Measurements from ENCODE around the gene AIG1. TPM values are rescaled to one million over a fixed set of nuclear protein-coding genes. Genes with fewer than 3 reads are reported as not detected.
"Not testable (repeated sequence)": the region's sequence is repeated elsewhere in the genome, so short reads cannot be mapped to it uniquely, and the experiment has no call there.

The AIG1 gene
- total RNA-seq, 1 donor from 2014 or later, result 81.5 TPM

DNA sequence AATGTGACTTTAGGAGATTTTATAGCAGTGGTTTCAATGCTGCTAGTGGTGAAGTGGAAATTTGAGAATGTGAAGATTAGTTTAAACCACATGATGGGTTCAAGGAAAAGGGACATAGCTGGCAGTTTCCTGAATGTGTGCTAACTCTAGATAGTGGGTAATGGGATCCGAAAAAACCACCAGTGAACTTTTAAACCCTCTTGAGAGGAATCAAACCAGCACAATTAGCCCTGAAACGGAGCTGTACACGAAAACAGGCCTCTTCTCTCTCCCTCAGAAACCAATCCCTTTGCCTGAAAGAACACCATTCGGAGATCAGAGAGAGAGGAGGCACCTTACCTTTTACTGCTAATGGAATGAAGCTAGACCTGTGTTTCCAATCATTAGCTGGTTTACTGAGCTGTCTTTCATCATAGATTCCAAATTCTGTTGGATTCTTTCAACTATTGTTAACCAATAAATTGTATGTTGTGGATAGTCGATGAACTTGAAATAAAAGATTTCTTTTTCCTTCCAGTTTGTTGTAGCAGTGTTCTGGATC is 103.9 kb downstream of the AIG1 start:
- no peak for DNase-seq (ENCODE audit: low spot score)

DNA sequence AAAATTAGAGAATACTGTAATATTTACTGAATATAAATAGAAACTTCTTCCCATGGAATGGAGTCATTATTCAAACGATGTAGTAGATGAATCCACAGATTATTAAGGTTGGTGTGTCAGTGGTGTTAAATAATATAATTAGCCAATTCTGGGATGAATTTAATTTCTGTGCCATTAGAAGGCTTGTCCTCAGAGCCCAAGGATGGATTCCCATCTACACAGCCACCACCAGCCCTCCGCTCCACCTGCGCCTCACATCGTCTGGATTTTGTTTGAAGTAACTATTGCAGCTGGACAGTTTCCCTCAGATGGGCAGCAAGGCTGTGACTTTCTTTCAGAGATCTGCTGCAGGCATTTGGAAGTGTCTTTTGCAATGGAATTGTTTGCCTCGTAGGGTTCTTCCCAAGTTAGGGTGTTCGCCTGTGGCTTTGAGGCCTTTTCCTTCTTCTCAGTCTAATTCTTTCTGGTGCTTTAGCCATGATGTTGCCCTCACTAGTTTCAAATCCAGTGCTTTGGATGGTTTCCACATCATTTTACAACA is 104.7 kb downstream of the AIG1 start:
- no peak for DNase-seq (ENCODE audit: low spot score)

DNA sequence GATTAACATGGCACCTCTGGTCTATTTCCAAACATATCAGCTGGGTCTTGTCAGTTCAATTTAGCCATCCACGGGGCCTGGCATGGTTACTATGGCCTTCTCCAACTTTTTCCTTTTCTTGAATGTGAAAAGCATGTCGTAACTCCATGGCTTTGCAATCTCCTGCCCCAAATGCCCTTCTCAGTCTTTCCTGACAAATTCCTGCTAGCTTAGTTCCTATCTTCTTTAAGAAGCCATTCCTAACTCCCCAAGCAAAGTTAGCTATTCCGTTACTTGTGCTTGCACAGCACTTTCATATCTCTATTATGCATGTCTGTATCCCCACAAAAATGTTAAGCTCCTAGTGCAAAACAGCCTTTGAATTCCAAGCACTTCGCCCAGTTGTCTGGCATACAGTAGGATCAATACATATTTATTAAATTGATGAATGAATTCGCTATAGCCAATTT is 105.6 kb downstream of the AIG1 start:
- no peak for DNase-seq (ENCODE audit: low spot score)

GRCh38 chr6:143167224-143167623 is 106.5 kb downstream of the AIG1 start:
- DNase-seq (ENCODE audit: low spot score), result no peak

- not testable (repeated sequence) for DNase-seq (ENCODE audit: low spot score)
These were observed 107.7 kb downstream of the AIG1 start for GRCh38 chr6:143168396-143168816.

- no peak for DNase-seq (ENCODE audit: low spot score)
These were observed 108.8 kb downstream of the AIG1 start for GRCh38 chr6:143169440-143169839.

GRCh38 chr6:143174516-143174915 is 113.8 kb downstream of the AIG1 start:
- no peak for DNase-seq (ENCODE audit: low spot score)

DNA sequence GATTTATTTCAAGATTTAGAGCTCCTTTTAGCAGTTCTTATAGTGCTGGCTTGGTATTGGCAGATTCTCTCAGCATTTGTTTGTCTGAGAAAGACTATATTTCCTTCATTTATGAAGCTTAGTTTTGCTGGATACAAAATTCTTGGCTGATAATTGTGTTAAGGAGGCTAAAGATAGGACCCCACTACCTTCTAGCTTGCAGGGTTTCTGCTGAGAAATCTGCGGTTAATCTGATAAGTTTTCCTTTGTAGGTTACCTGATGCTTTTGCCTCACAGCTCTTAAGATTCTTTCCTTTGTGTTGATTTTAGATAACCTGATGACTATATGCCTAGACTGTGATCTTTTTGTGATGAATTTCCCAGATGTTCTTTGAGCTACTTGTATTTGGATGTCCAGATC is 114.3 kb downstream of the AIG1 start:
- no peak for DNase-seq (ENCODE audit: low spot score)

- no peak for DNase-seq (ENCODE audit: low spot score)
These were observed 115.7 kb downstream of the AIG1 start for GRCh38 chr6:143176090-143177021.

DNA sequence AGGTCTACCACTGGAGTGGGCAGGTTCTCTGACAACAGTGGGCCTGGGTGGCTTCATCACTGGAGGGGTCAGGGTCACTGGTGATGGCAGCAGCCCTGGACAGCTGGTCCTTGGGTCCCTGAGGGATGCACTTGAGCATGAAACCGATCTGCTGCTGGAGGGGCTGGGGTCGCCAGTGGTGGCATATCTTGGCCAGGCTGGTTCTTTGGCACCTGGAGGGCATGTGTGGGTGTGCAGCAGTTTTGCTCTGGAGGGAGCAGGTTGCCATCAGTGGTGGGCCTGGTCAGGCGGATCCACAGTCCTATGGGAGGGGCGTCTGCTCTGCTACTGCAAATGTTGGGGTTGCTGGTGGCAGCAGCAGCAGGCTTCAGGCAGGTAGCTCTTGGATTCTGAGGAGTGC is 117.0 kb downstream of the AIG1 start:
- no peak for DNase-seq (ENCODE audit: low spot score)

DNA sequence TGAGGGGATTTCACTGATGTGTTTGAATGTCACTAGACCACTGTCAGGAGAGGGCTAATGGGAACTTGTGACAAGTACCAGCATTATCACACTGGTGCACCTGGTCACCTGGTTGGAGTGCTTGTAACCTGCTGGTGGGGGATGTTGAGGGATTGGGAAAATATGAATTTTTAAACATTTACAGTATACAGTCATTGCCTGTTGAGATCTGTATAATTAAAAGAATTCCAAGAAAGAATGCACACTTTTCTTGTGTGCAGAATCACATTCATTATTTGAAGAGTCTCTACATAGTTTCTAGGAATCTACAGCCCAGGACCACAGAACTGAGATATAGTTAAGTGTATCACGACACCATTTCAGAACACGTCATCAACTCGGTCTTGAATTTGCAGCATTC is 118.4 kb downstream of the AIG1 start:
- no peak for DNase-seq (ENCODE audit: low spot score)

DNA sequence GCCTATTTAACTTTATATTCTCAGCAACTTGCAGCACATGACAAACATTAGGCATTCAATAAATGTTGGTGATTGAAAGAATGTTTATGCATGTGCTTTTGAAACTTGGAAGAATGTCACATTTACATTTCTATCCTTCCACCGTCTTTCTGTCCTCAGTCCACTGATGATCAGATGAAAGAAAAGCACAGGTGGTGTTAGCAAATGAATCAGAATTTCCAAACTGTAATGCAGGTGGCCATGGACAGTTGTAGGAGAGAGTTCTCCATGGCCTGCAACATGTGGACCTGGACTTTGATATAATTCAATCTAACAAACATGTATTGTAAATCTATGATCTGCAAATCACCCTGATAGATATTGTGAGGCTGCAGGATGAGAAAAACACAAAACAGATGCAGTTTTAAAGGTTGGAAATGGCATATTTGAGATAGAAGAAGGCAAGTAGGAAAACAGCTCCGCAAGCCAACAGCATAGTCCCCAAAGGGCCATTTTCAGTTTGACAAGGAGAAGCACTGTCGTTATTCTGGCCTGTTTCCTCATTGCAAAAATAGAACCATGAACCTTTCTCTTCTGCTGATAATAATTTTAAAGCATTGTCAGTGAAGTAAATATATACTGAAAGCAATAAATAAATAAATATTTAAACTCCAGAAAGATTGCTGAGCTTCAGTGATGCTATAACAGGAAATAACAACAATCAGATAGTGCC is 119.4 kb downstream of the AIG1 start:
- no peak for DNase-seq (ENCODE audit: low spot score)

- DNase-seq (ENCODE audit: low spot score), result no peak
These were observed 120.1 kb downstream of the AIG1 start for GRCh38 chr6:143180826-143181225.

- no peak for DNase-seq (ENCODE audit: low spot score)
These were observed 123.0 kb downstream of the AIG1 start for GRCh38 chr6:143183666-143184065.

- no peak for DNase-seq (ENCODE audit: low spot score)
These were observed 124.6 kb downstream of the AIG1 start for GRCh38 chr6:143185288-143185687.

GRCh38 chr6:143187238-143187923 is 126.7 kb downstream of the AIG1 start:
- DNase-seq (ENCODE audit: low spot score), result no peak

DNA sequence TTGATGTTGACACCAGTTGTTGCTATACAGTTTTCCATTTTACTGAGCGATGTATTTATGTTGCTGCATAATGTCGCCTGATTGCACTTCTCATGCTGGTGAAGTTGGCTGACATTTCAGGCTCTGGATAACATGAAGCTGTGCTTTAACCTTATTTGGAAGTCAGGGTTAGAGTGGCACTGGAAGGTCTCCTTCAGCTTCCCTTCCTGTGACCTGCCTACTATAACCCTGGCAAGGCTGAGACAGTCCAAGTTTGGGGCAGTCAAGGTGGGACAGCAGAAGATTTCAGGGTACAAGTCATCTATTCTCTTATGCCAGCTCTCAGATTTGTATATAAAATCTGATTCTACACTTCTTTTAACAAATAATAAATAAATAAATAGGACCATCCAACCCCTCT is 127.6 kb downstream of the AIG1 start:
- no peak for DNase-seq (ENCODE audit: low spot score)

- DNase-seq (ENCODE audit: low spot score), result no peak
These were observed 130.7 kb downstream of the AIG1 start for GRCh38 chr6:143191361-143191760.

DNA sequence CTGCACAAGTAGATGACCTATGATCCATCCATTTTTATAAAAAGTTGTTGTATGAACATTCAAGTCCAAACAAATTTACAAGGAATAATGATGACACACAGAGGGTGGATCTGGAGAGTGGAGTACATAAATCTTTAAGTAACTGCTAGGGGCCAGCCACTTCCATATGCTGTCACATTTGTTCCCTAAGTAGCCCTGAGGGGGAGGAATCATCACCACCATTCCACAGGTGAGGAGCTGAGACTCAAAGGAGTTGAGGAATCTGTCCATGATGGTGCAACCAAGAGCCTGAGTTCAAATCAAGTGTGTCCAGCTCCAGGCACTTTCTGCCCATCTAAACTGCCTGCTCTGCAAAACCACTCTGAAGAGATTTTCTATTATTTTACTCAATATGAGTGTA is 132.1 kb downstream of the AIG1 start:
- no peak for DNase-seq (ENCODE audit: low spot score)

- no peak for DNase-seq (ENCODE audit: low spot score)
These were observed 132.9 kb downstream of the AIG1 start for GRCh38 chr6:143193571-143194094.

DNA sequence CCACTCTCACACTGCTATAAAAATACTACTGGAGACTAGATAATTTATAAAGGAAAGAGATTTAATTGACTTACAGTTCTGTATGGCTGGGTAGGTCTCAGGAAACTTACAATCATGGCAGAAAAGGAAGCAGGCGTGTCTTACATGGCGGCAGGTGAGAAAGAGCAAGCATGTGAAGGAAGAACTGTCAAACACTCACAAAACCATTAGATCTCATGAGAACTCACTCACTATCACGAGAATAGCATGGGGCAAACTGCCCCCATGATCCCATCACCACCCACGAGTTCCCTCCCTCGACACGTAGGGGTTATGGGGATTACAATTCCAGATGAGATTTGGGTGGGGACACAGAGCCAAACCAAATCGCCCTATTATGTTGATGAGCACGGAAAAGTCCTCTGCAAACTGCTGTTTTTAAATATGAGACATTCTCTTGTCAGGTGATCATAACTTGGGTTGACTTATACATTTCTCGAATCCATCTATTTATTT is 133.5 kb downstream of the AIG1 start:
- DNase-seq (ENCODE audit: low spot score), result no peak
